ENCODE data around the gene NXNL1.
A peak's percentile ranks its signal among the peaks of the same experiment; 100 is the strongest.

The NXNL1 gene

DNA sequence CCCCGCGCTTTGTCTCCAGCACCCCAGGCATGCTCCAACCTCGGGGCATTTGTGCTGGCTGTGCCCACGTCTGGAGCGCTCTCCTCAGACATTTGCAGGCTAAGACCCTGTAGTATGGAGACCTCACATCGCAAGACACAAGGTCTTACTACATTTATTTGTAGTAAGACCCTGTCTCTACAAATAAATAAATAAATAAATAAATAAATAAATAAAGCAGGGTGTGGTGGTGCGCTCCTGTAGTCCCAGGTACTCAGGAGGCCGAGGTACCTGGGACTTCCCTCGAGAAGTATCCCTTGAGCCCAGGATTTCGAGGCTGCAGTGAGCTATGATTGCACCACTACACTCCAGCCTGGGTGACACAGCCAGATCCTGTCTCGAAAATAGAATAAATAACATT is 4.6 kb downstream of the NXNL1 start:
- no peak for DNase-seq

DNA sequence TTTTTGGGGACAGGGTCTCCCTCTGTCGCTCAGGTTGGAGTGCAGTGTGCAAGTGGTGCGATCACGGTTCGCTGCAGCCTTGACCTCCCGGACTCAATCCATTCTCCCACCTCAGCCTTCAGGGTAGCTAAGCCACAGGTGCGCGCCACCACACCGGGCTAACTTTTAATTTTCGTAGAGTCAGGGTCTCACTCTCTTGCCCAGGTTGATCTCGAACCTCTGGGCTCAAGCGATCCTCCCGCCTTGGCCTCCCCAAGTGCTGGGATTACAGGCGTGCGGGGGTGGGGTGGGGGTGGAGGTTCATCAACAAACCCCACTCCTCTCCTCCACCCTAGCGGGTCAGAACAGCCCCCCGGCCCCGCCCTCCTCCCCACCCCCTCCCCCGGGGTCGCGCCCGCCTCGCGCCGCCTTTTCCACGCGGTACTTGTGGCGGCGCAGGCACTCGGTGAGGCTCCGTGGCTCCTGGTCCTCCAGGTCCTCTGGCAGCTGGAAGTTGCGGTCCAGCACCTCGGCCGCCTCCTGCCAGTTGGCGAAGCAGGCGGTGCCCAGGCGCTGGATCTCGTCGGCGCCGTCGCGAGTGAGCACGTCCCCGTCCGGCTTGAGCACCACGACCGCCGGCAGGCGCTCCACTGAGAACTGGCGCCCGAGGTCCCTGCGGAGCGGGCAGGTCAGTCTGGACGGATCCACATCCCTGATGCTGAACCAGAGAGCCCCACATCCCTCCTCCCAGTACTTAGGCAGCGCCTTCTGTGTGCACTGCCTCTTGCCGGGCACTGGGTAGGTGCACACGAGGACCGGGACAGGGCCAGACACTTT is 5.2 kb downstream of the NXNL1 start:
- no peak for DNase-seq

DNA sequence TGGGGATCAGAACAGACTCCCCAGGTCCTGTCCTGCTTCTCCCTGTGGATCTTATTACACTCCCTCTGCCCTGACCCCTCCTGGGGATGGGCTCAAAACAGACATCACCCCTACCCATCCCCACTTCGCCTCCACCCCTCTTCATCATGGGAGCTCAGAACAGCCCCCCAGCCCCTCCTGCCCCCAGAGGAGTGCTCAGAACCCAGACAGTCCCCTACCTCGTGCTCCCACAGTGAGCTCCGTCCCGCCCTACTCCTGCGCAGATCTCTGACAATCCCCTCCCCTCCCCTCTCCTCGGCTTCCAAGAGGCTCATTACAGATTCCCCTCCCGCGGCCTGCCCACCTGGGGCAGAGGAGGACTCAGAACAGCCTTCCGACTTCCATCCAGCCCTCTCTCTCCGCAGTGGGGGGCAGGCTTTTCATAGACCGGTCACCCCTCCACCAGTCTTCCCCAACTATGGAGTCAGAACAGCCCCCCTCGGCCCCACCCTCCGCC is 6.1 kb downstream of the NXNL1 start:
- DNase-seq, result no peak

DNA sequence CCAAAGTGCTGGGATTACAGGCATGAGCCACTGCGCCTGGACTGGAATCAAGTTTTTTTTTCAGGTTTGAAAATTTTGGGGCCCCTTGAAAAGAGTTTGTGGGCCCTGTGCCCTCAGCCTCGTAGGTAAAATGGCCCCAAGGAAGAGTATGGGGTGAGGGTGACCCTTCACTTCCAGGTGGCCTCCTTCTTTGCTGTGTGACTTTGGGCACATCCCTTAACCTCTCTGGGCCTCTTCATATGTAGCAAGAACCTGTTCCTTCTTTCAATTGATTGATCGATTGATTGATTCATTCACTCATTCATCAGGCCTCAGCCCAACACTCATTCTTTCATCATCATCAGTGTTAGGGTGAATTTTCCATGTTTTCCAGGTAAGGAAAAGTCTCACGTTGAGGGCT is 8.9 kb downstream of the NXNL1 start:
- no peak for DNase-seq

DNA sequence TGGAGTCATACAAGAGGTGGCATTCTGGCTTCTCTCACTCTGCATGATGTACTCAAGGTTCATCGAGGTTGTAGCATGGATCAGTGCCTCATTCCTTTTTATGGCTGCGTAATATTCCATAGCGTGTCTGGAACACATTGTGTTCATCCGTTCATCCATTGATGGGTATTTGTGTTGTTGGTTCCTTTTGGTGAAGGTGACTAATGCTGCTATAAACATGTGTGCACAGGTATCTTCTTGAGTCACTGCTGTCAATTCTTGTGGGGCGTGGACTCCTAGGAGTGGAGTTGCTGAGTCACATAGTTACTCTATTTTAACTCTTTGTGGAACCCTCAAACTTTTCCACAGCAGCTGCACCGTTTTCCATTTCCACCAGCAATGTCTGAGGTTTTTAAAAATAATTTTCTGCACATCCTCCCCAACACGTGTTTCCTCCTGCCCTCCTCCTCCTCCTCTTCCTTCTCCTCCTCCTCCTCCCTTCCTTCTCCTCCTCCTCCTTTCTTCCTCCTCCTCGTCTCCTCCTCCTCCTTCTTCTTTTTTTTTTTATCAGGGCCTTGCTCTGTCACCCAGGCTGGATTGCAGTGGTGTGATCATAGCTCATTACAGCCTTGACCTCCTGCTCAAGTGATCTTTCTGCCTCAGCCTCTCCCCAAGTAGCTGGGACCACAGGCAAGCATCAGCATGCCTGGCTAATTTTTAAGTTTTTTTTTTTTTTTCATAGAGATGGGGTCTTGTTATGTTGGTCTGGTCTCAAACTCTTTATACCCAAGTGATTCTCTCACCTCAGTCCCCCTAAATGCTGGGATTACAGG is 10.3 kb downstream of the NXNL1 start:
- no peak for DNase-seq

DNA sequence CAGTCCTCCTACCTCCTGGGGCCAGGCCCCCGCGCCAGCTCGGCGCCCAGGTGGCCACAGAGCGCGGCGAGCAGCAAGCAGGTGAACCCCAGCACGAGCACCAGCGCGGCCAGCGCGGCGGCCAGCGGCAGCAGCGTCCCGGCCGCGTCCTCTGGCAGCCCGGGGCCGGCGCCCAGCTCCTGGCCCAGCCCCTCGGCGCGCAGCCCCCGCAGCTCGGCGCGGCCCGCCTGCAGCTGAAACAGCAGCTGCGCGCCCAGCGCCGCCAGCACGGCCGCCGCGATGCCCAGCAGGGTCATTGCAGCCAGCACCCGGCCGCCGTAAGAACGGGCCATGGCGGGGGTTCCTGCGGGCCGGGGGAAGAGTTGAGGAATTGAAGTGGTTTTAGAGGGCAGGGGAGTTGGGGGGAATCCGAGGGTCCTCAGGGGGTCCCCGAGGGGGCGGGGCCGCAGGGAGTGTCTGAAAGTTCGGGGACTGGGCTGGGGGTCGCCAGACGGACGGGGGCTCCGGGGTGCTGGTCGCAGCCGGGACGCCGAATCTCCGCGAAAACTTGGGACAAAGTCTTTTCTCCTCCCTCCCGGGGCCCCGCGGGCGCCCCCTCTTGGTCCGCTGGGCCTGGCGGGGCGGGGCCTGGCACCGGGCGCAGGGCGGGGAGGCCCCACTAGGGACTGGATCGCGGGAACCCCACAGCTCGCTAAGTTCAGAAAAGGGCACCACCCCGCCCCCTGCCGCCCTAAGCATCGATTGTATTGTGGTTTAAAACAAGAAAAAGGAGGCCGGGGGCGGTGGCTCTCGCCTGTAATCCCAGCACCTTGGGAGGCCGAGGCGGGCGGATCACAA is 12.4 kb downstream of the NXNL1 start, which contains the start of gene TMEM221:
TMEM221 (minus strand) TSS at position 538 of the 837 bp plus-strand sequence; CDS start at position 332, 206 bp downstream.
- peak in 10 of 58 donors; percentile 2 to 29 (median 17) for DNase-seq

DNA sequence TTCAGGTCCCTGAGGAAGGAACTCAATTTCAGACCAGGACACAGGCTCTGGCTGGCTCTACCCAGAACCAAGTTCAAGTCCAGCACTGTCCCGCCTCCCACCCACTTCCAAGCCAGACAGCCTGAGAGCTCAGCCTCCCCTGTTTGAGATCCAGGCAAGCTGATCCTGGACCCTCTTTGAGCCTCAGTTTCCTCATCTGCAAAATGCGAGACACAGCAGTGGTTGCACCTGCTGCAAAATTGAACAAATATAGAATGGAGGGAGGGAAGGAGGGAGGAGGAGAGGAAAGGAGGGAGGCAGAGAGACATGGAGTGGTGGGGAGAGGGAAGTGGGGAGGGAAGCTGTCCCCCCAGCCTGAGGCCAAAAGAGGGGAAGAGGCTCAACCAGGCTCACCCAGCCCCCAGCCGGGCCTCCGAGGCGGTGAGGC is 13.0 kb downstream of the NXNL1 start:
- peak in 1 of 58 donors; percentile 14 for DNase-seq

DNA sequence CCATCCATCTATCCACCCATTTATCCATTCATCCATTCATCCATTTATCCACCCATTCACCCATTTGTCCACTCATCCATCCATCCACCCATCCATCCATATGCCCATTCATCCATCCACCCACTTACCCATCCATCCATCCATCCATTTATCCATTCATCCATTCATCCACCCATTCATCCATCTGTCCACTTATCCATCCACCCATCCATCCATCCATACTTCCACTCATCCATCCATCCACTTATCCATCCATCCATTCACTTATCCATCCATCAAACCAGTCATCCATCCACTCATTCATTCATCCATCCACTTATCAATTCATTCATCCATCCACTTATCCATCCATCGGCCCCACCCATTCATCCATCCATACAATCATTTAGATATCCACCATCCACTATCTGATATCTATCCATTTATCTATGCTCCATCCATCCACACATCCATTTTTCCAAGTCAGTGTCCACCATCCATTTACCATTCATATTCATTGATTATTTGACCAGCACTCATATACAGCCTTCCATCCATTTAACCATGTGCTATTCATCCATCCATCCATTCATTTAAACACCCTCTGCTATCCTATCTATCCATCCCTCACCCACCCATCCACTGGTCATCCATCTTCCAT is 15.1 kb downstream of the NXNL1 start:
- no peak for DNase-seq

DNA sequence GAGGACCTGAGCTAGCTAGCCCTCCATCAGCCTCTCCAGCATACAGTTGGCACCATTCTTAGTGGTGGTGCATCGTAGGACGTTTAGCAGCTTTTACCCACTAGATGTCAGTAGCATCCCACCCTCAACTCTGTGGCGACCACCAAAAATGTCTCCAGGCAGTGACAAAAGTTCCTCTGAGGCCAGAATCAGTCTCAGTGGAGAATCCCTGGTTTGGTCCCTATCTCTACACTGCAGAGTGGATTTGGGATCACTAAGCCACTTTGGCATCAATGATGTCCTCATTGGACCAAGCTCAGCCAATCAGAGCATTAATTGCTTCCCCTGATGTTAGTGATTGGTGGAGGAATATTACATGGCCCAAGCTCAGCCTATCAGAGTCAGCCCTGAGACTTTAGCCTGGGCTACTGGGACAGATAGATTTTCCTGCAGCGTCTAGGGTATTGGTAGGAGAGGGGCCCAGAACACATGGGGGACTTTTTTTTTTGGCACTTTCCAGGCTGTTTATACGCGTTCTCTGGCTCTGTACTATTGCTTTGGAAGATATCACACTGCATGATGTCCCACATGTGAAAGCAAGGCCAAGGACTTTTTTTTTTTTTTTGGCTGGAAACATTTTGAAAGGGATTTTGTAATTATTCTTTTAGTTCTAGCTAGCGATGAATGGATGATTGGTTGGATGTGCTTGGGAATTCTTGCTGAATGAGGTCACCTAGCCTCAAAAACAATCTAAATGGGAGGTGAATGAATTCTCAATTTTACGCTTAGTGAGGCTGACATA is 19.3 kb downstream of the NXNL1 start:
- DNase-seq, result peak in 6 of 58 donors; percentile 4 to 14 (median 12)

DNA sequence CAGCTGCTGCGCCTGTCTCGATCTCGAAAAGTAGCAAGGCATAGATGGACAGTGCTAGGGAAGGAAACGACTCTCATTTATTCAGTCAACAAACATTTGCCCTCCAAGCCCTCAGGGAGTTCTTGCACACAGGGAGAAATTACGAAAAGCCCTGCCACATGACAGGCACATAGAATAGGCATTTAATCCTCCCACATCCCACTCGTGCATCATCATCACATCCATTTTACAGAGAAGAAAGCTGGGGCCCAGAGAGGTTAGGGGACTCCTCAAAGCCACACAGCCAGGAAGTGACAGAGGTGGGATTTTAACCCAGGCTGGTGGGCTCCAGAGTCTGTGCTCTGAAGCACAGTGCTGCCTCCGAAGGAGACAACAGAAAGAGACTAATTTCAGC is 23.9 kb downstream of the NXNL1 start:
- no peak for DNase-seq

DNA sequence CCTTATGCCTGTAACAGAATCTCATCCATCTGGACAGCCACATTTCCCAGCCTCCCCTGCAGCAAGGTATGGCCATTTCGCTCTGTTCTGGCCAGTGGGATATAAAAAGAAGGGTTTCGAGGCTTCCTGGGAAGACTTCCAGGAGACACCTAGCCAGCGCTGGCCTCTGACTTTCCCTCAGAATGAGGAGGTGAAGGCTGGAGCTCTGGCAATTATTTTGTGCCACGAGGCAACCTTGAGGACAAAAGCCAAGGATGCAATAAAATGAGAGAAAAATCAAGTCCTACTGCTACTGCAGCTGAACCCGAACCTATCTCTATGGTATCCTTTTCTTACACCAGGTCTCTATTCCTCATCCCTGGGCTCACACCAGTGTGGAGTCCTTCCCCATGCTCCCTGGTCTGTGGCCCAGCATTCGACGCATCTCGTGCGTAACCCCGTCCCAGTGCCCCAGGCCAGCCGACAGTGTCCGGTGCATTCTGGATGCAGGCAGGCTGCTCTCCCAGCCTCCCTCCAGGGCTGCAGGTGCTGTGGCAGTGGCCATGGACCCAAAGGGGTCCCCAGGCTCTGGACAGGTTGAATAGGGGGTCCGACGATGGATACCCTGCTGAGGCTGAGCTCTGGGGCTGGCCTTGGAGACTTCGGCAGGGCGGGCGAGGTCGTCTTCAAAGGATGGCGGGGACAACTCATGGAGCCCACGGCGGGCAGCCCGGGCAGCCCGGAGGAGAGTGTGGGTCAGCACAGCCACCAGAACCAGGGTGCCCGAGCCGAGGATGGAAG is 24.4 kb downstream of the NXNL1 start:
- DNase-seq, result no peak

DNA sequence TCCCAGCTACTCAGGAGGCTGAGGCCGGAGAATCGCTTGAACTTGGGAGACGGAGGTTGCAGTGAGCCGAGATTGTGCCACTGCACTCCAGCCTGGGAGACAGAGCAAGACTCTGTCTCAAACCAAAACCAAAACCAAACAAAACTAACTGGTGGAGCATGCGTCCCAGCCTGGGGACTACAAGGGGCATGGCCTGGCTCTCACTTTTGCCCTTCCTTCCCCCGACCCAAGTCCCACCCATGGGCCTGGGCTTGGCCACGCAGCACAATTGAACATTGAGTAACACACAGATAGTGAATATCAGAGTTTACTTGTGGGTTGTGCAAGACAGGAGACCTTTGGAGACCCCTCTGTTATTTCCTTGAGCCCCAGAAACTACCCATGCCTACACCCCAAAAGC is 25.5 kb downstream of the NXNL1 start:
- no peak for DNase-seq

DNA sequence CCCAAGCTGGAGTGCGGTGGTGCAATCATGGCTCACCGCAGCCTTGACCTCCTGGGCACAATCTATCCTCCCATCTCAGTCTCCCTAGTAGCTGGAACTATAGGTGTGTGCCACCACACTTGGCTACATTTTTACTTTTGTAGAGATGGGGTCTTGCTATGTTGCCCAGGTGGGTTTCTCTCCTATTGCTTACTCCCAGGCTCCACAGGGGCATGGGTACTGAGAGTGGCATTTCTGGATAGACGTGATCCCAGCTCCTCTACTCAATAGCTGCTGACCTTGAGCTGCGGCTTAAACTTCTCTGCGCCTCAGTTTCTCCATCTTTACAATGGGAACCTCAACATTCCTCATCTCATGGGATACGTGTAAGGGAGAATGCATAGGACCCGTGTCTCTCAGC is 29.3 kb downstream of the NXNL1 start:
- no peak for DNase-seq

DNA sequence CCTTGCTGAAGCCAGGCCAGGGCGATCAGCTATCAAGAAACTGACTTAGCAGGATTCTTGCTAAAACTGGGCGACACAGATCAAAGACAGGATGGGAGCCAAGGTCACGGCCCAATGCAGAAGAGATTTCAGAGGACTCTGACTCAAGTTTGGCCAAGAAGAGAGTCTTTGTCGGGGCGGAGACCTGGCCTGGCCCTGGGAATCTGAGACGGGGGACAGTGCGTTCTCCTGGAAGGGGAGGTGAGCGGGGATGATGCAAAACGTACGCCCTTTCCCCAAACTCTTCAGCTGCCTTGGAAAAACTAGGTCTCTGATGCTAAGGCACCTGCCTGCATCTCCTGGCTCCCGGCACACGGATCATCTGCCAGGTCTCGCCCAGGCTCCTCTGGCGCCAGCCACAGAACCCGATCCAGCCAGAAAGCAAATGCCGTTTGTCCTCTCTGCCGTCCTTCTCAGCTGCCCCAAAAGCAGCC is 31.0 kb downstream of the NXNL1 start:
- no peak for DNase-seq

DNA sequence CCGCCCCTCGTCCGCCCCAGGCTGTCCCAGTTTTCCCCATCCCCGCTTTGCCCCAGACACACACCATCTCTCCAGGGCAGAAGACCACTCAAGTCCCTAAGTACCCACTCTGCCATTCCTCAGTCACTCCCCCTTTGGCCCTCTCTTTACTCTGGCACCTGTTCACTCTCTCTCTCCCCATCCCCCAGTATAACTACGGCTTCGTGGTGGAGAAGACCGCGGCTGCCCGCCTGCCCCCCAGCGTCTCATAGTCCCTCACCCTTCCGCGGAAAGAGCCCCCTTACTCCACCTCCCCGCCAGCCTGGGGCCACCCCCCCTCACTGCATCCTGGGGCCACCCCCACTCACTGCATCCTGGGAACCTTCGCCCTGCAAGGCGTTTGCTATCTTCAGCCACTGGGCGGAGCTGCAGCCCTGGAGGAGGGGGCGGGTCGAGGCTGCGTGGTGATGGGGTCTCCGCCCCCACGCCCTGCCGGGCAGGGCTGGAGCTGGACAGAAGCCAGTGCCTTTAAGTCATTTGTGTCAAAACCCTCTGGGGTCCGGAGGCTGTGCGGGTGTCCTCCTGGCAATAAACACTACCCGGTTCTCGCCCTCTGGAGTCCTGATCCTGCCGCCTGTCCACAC is 35.9 kb downstream of the NXNL1 start:
- peak in 39 of 58 donors; percentile 4 to 72 (median 23) for DNase-seq

DNA sequence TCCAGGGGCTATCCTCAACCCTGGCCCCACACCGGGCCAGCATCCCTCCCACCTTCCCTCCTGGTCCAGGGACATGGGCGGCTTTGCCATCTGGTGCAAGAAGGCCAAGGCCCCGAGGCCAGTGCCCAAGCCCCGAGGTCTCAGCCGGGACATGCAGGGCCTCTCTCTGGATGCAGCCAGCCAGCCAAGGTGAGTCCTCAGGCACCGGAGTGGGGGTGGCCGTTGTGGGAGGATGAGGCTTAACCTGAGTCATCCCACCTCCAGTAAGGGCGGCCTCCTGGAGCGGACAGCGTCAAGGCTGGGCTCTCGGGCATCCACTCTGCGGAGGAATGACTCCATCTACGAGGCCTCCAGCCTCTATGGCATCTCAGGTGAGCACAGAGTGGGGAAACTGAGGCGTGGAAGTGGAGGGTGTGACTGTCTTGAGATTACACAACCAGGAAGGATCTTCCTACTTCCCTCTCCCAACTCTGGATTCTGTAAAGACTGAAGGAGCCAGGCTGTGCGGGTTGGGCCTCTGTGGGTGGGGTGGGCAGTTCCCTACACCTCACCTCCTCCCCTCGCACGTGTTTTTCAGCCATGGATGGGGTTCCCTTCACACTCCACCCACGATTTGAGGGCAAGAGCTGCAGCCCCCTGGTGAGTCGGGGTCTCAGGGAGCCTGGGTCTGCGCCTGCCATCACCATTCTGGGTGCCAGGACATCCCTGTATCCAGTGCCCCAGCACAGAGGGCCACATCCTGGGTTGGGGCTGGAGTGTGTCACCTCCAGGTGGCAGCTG is 37.1 kb downstream of the NXNL1 start:
- peak in 1 of 58 donors; percentile 11 for DNase-seq

DNA sequence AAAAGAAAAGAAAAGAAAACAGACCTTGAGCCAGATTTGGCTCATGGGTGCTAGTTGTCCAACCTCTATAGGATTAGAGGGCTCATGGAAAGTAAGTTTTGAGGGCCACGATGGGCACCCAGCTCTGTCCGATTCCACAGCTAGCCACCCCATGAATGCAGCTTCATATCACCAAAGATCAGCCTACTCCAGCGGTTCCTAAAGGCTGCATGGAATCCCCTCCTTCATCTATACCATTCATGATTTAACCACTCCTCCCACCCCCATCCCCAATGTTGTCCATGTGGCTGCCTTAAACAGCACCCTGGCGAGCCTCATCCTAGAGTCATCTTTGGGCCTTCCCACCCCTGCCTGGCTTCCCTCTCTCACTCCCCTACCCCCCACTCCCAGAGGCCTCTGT is 38.8 kb downstream of the NXNL1 start:
- DNase-seq, result no peak
